Left forelimb (tissue), 1 donor: ENCODE measurements around the gene CMIP.

ENCODE experiments used
- DNase-seq: peaks from one replicate; pipeline ENCODE4 v3.0.0-alpha.2; 2018; ENCODE audit warnings: low spot score

The CMIP gene

GRCh38 chr16:81462683-81463082, 18.1 kb downstream of the CMIP start:
- no peak for DNase-seq

- DNase-seq = no peak
Measured at GRCh38 chr16:81463296-81463890, 18.8 kb downstream of the CMIP start.

- no peak for DNase-seq
Measured at GRCh38 chr16:81464279-81464678, 19.7 kb downstream of the CMIP start.

GRCh38 chr16:81465375-81465943, 20.9 kb downstream of the CMIP start:
- no peak for DNase-seq

GRCh38 chr16:81466356-81466980, 21.9 kb downstream of the CMIP start:
- no peak for DNase-seq

GRCh38 chr16:81467072-81467471, 22.5 kb downstream of the CMIP start:
- DNase-seq = no peak

- DNase-seq = no peak
Measured at GRCh38 chr16:81467815-81468214, 23.2 kb downstream of the CMIP start.

GRCh38 chr16:81468269-81468902, 23.8 kb downstream of the CMIP start:
- no peak for DNase-seq

- DNase-seq = no peak
Measured at GRCh38 chr16:81469183-81469677, 24.6 kb downstream of the CMIP start.

- no peak for DNase-seq
Measured at GRCh38 chr16:81469710-81470535, 25.3 kb downstream of the CMIP start.

GRCh38 chr16:81470796-81471636, 26.4 kb downstream of the CMIP start:
- no peak for DNase-seq

- no peak for DNase-seq
Measured at GRCh38 chr16:81471882-81472281, 27.3 kb downstream of the CMIP start.

- no peak for DNase-seq
Measured at GRCh38 chr16:81472391-81472790, 27.8 kb downstream of the CMIP start.

GRCh38 chr16:81473066-81473488, 28.5 kb downstream of the CMIP start:
- DNase-seq = no peak

- no peak for DNase-seq
Measured at GRCh38 chr16:81473558-81473957, 28.9 kb downstream of the CMIP start.

GRCh38 chr16:81473969-81474959, 29.7 kb downstream of the CMIP start:
- no peak for DNase-seq

- no peak for DNase-seq
Measured at GRCh38 chr16:81477697-81478693, 33.4 kb downstream of the CMIP start.

GRCh38 chr16:81478876-81479511, 34.4 kb downstream of the CMIP start:
- DNase-seq = no peak
